A673 (cell line): ENCODE data around the gene NDUFB7. TPM values are rescaled to one million over a fixed set of nuclear protein-coding genes. Genes with fewer than 3 reads are reported as not detected.
"Not testable (repeated sequence)": the region's sequence is repeated elsewhere in the genome, so short reads cannot be mapped to it uniquely, and the experiment has no call there.

Experiments
- BruUV-seq: library from RNA; stranded (reverse); fragments of 400-500 nt; replicated peaks from 2 replicates; lab custom pipeline; 2021; lab: Mats Ljungman, UMichigan
- CTCF ChIA-PET: fragments of 300-600 bp; sonication (Branson Sonifier 250); formaldehyde crosslinking; loops from one replicate; lab custom pipeline; 2022; ENCODE audit warnings: antibody characterized with exemption; lab: Charles Lee
- POLR2A ChIA-PET: fragments of 300-600 bp; sonication (Branson Sonifier 250); formaldehyde crosslinking; loops from one replicate; lab custom pipeline; 2022; ENCODE audit warnings: antibody characterized with exemption; ENCODE audit not compliant: low non-redundant PET; lab: Charles Lee
- DNase-seq: peaks from one replicate; pipeline ENCODE4 v3.0.0-alpha.2; 2015; ENCODE audit warnings: low spot score
- H3K27ac ChIP-seq: fragments of 200-600 bp; sonication (generic); 2 replicates; pipeline ENCODE4 v1.5.1; 2016; ENCODE audit warnings: mixed run types, low read depth, mild to moderate bottlenecking, mixed read lengths, antibody characterized with exemption, low read length; ENCODE audit not compliant: poor library complexity, severe bottlenecking
- H3K27me3 ChIP-seq: fragments of 200-600 bp; sonication (generic); replicated peaks from 2 replicates; pipeline ENCODE4 v1.6.1; 2017; ENCODE audit warnings: mixed run types, low read depth, mild to moderate bottlenecking, mixed read lengths, antibody characterized with exemption, low read length; ENCODE audit not compliant: insufficient read depth, poor library complexity
- H3K36me3 ChIP-seq: fragments of 200-600 bp; sonication (generic); 2 replicates; pipeline ENCODE4 v1.6.1; 2016; ENCODE audit warnings: mixed run types, mild to moderate bottlenecking, mixed read lengths, antibody characterized with exemption, low read length; ENCODE audit not compliant: insufficient read depth, poor library complexity, severe bottlenecking
- H3K4me1 ChIP-seq: fragments of 200-600 bp; sonication (generic); 2 replicates; pipeline ENCODE4 v1.6.1; 2017; ENCODE audit warnings: mixed run types, mild to moderate bottlenecking, mixed read lengths, antibody characterized with exemption, low read length; ENCODE audit not compliant: insufficient read depth, poor library complexity, severe bottlenecking
- H3K4me3 ChIP-seq: fragments of 200-600 bp; sonication (generic); 2 replicates; pipeline ENCODE4 v1.5.1; 2016; ENCODE audit warnings: low read depth, mixed run types, mild to moderate bottlenecking, mixed read lengths, low read length; ENCODE audit not compliant: poor library complexity, severe bottlenecking
- H3K9me3 ChIP-seq: fragments of 200-600 bp; sonication (generic); 2 replicates; pipeline ENCODE4 v1.6.1; 2016; ENCODE audit warnings: mixed run types, low read depth, mild to moderate bottlenecking, mixed read lengths, antibody characterized with exemption, low read length; ENCODE audit not compliant: poor library complexity, severe bottlenecking
- EZH2 ChIP-seq: fragments of 200-600 bp; sonication (generic); IDR thresholded peaks from 2 replicates; pipeline ENCODE4 v1.6.1; 2017; ENCODE audit warnings: borderline replicate concordance, low read depth, mild to moderate bottlenecking, mixed read lengths, antibody characterized with exemption, low read length; ENCODE audit not compliant: poor library complexity, severe bottlenecking
- intact Hi-C: fragments of 100-400 bp; cut with micrococcal nuclease; formaldehyde crosslinking; loops from one replicate; pipeline ENCODE4 v1.10.0; 2022; ENCODE audit not compliant: unreplicated experiment
- total RNA-seq: library from RNA; stranded (reverse); gene quantifications from 2 replicates; pipeline ENCODE4 v1.2.3, GENCODE V29; 2021
- TF ChIP-seq, protein P1 (sequence below): fragments of 300-800, 200-600 bp; sonication (generic); conservative IDR thresholded peaks from 2 replicates; pipeline ENCODE4 v1.5.1; 2017; ENCODE audit warnings: low read depth, mild to moderate bottlenecking, antibody characterized with exemption, low read length, moderate library complexity, mixed read lengths

Gene NDUFB7
- total RNA-seq, 1 experiment from 2014 or later, result 180 TPM

DNA sequence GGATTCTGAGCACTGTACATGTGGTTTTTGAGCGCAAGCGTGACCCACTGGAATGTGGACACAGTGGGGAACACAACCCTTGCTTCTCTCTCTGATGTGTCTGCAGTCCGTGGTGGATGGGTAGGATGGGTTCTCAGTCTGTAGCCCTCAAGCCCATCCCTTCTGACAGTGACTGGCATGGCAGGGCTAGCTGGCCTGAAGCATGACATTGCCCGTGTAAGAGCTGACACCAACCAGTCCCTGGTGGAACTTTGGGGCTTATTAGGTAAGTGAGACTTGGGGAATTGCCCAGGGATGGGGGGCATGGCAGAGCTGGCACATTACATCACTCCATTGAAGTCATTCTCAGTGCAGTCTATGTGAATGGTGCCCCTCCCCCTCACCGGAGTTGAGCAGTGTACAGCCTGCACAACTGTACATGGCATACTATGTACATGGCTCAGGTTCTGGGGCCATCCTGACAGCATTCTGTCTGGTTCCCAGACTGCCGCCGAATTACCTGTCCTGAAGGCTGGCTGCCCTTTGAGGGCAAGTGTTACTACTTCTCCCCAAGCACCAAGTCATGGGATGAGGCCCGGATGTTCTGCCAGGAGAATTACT lies 27.8 kb upstream of the NDUFB7 start:
- TF ChIP-seq, protein P1, sequence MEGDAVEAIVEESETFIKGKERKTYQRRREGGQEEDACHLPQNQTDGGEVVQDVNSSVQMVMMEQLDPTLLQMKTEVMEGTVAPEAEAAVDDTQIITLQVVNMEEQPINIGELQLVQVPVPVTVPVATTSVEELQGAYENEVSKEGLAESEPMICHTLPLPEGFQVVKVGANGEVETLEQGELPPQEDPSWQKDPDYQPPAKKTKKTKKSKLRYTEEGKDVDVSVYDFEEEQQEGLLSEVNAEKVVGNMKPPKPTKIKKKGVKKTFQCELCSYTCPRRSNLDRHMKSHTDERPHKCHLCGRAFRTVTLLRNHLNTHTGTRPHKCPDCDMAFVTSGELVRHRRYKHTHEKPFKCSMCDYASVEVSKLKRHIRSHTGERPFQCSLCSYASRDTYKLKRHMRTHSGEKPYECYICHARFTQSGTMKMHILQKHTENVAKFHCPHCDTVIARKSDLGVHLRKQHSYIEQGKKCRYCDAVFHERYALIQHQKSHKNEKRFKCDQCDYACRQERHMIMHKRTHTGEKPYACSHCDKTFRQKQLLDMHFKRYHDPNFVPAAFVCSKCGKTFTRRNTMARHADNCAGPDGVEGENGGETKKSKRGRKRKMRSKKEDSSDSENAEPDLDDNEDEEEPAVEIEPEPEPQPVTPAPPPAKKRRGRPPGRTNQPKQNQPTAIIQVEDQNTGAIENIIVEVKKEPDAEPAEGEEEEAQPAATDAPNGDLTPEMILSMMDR, result no peak
- no peak for TF ChIP-seq EZH2
- Histone ChIP-seq H3K27me3 (no peaks in the 10 kb centered on the region), H3K36me3 (no peaks in the 10 kb centered on the region), H3K4me3 (no peak overlapping the region), H3K27ac (no peak overlapping the region), H3K4me1 (no peaks in the 10 kb centered on the region), H3K9me3 (no peaks in the 10 kb centered on the region)
- ChIA-PET CTCF (no interaction called here), POLR2A (no interaction called here)
- no peak for DNase-seq
- intact Hi-C loops, result no loop called here
- no TSS peak for BruUV-seq

DNA sequence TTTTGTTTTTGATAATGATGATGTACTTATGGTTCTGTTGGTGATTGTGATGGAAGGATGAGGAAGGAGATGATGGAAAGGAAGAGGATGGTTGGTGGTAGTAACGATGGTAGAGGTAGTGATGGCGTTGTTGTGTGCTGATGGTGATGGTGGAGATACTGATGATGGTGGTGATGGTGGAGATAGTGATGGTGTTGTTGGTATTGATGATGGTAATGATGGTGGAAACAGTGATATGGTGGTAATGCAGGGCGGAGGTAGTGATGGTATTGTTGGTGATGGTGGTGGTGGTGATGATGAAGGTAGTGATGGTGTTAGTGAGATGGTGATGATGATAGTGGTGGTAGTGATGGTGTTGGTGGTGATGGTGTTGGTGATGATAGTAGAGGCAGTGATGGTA lies 23.7 kb upstream of the NDUFB7 start:
- Histone ChIP-seq H3K4me1 (no peaks in the 10 kb centered on the region), H3K4me3 (no peak overlapping the region), H3K27ac (no peak overlapping the region), H3K27me3 (no peaks in the 10 kb centered on the region), H3K36me3 (no peaks in the 10 kb centered on the region), H3K9me3 (no peaks in the 10 kb centered on the region)
- intact Hi-C loops, result no loop called here
- TF ChIP-seq, protein P1, result no peak
- no peak for TF ChIP-seq EZH2
- ChIA-PET CTCF (no interaction called here), POLR2A (no interaction called here)
- no peak for DNase-seq
- BruUV-seq, result no TSS peak

DNA sequence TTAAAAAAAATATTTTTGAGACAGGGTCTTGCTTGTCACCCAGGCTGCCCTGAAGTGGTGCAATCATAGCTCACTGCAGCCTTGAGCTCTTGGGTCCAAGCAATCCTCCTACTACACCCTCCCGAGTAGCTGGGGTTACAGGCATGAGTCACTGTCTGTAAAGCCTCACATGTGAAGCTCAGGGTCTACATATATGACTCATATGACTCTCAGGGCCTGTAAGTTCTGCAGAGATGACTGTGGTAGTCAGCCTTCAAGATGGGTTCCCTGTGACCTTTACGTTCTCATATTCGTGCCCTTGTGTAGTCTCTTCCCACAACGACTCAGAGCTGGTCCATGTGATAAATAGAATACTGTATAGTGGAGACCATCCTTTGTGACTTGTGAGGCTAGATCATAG lies 17.6 kb upstream of the NDUFB7 start:
- CTCF ChIA-PET, POLR2A ChIA-PET, H3K27me3 ChIP-seq, H3K27ac ChIP-seq, H3K4me3 ChIP-seq, H3K9me3 ChIP-seq, H3K4me1 ChIP-seq, H3K36me3 ChIP-seq, BruUV-seq, intact Hi-C loops, DNase-seq: not testable (repeated sequence)

DNA sequence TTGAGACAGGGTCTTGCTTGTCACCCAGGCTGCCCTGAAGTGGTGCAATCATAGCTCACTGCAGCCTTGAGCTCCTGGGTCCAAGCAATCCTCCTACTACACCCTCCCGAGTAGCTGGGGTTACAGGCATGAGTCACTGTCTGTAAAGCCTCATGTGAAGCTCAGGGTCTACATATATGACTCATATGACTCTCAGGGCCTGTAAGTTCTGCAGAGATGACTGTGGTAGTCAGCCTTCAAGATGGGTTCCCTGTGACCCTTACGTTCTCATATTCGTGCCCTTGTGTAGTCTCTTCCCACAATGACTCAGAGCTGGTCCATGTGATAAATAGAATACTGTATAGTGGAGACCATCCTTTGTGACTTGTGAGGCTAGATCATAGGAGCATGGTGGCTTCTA lies 13.3 kb upstream of the NDUFB7 start:
- POLR2A ChIA-PET, H3K4me1 ChIP-seq, BruUV-seq, H3K27me3 ChIP-seq, intact Hi-C loops, H3K9me3 ChIP-seq, CTCF ChIA-PET, H3K4me3 ChIP-seq, H3K27ac ChIP-seq, DNase-seq, H3K36me3 ChIP-seq: not testable (repeated sequence)

DNA sequence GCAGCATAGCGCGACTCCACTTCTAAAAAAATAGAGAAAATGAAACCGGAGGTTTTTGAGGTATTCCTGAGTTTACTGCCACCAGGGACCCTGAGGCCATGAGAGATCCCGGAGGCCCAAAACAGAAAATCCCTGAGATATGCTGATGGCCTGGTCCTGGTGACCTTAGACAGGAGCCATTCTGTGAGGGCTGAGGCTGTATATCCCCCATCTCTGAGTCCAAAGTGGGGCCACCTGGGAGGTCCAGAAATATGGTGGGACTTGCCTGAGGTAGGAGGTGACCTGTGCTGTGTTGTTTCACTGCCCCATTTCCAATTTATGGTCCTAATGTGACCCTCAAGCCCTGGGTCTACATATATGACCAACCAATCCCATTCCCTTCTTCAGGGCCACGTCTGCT lies 12.5 kb upstream of the NDUFB7 start:
- DNase-seq, H3K4me1 ChIP-seq, POLR2A ChIA-PET, BruUV-seq, H3K27me3 ChIP-seq, H3K4me3 ChIP-seq, H3K36me3 ChIP-seq, H3K9me3 ChIP-seq, CTCF ChIA-PET, H3K27ac ChIP-seq, intact Hi-C loops: not testable (repeated sequence)
